ENCODE measurements around the gene TBC1D23. TPM values are rescaled to one million over a fixed set of nuclear protein-coding genes. Genes with fewer than 3 reads are reported as not detected.

TBC1D23 gene
- total RNA-seq, 2 donors from 2014 or later: 37.4 to 44.2 TPM

DNA sequence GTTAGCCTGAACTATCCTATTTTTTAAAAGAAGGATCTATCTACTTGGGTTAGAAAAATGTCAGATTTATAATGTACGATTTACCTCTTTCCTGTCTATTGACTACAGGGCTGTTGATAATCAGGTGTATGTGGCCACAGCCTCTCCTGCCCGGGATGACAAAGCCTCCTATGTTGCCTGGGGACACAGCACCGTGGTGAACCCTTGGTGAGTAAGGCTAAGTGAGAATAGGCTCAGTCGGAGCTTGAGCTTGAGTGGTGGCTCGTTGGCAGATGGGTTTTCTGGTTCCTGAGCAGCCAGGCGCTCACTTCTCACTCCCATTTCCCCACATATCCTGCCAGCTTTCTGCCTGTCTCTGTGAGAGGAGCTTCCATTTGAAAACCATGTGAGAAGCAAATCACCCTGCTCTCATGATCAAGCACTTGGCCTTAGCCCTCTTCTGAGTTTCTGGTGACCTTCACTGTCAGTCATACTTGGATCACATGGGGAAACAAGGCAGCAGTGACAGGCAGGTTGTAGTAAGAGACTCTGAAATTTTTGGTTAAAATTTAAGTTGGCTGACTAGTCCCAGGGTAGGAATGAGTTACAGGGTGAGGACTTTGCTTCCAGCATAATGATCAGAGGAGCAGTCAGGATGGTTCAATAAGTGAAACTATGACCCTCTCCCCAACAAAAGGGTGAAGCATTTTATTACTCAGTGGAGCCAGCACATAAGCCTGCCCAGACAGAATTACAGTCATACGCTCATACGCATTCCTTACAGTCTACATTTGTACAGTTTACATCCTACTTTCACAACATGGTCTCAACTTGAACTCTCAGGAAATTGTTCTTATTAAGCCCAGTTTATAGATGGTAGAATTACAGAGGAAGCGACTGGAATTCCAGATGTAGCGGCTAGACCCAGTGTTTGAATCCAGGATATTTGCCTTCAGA is 91.8 kb downstream of the TBC1D23 start:
- H3K9me3 ChIP-seq (ENCODE audit: control insufficient read depth, low read length, poor library complexity, severe bottlenecking): peaks cover 3% of the 10 kb centered on the region
- Mint-ChIP-seq H3K27me3 (no peaks in the 10 kb centered on the region), H3K4me3 (no peak overlapping the region), H3K36me3 (ENCODE audit: low read depth) (peaks cover 12% of the 10 kb centered on the region), H3K27ac (no peak overlapping the region), H3K4me1 (no peaks in the 10 kb centered on the region)
- no peak for ATAC-seq
- DNase-seq: no peak

DNA sequence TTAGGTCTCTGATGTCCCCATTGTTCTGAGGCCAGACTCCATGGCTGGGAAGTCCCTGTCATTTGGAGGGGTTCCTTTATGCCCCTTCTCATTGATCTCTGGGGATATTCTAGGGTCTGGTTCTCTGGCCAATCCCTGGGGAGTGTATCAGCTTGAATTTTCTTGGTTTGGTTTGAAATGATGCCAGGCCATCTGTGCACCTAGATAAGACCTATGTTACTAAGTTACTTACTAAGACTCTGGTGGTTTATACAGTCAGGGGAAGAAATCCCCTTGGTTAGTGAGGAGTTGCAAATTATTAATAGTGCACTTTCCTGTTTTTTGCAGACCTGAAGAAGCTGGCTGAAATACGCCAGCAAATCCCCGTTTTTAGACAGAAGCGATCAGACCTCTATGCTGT is 94.1 kb downstream of the TBC1D23 start:
- H3K27me3 Mint-ChIP-seq: no peaks in the 10 kb centered on the region
- H3K4me3 Mint-ChIP-seq: no peak overlapping the region
- ATAC-seq (no peak), DNase-seq (no peak)
- no peaks in the 10 kb centered on the region for H3K4me1 Mint-ChIP-seq
- peaks cover 6% of the 10 kb centered on the region for H3K36me3 Mint-ChIP-seq (ENCODE audit: low read depth)
- H3K27ac Mint-ChIP-seq: peak overlapping the region; percentile 24
- H3K9me3 ChIP-seq (ENCODE audit: control insufficient read depth, low read length, poor library complexity, severe bottlenecking): peaks cover 3% of the 10 kb centered on the region

DNA sequence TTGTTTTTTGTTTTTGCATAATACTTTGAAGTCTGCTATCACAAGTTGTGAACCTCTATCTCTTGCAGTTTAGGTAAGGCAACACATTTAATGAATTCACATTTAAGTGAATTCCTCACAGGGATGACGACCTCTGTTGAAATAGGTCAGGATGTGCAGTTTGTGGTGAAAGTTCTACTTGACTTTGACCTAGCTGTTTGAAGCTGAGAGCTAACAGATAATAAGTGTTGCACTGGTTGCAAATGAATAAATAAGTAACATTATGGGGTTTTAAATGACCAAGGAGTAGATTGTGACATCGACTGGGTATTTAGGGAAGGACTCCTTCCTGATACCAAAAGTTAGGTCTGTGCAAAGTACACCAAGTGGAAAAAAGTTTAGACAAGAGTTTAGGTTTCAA is 97.6 kb downstream of the TBC1D23 start:
- peaks cover 4% of the 10 kb centered on the region for H3K36me3 Mint-ChIP-seq (ENCODE audit: low read depth)
- H3K27me3 Mint-ChIP-seq: no peaks in the 10 kb centered on the region
- no peaks in the 10 kb centered on the region for H3K4me1 Mint-ChIP-seq
- H3K9me3 ChIP-seq (ENCODE audit: control insufficient read depth, low read length, poor library complexity, severe bottlenecking): no peaks in the 10 kb centered on the region
- no peak overlapping the region for H3K27ac Mint-ChIP-seq
- no peak overlapping the region for H3K4me3 Mint-ChIP-seq
- no peak for DNase-seq
- ATAC-seq: no peak

DNA sequence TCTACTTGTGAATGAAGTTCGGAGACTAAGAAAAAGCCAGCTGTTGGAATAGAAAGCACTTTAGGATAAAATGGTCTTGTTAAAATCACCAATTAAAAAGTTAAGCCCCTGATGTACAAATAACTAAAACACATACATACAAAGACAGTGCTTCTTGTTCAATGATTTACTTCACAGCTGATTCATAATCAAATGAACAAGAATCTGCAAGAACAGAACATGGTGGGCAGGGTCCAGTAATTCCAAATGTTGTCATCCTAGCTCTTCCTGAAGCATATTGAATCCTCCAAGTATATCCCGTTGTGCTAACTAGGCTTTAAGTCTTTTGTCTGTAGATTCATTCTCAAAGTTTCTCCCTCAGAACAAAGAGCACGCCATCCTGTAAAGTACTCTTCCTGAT is 98.2 kb downstream of the TBC1D23 start:
- DNase-seq: no peak
- Mint-ChIP-seq H3K27ac (no peak overlapping the region), H3K4me1 (no peaks in the 10 kb centered on the region), H3K27me3 (no peaks in the 10 kb centered on the region), H3K4me3 (no peak overlapping the region), H3K36me3 (ENCODE audit: low read depth) (peaks cover 4% of the 10 kb centered on the region)
- ATAC-seq: no peak
- H3K9me3 ChIP-seq (ENCODE audit: control insufficient read depth, low read length, poor library complexity, severe bottlenecking): no peaks in the 10 kb centered on the region

DNA sequence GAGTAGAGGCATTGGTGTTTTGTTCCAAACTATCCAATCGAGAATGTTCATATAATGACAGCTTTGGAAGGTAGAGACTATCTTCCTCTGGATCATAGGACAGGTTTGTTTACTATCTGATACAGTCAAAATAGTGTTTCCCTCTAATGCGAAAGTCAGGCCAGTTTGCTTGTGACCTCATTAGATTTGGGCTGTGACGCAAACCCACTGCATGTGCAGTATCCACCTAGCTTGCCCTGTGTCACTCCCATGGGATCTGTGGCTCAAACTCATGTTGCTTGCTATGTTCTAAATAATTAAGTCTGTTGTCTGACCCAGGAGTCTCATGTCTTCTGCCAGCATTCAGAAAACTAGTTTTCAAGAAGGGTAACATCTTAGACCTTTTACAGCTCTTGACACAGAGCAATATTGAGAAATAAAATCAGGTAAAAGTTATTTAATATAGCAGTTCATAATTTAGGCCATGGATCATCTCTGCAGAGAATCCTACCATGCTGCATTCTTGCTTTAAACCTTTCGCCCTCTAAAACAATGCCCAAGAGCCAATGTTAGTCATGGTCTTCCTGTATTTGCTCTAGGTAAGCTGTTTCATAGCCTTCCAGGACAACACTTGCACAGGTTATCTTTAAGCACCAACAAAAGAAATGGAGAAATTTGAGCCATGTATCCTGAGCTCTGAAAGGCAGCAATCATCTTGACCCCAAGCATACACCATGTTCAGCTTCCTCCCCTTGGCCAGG is 100.1 kb downstream of the TBC1D23 start:
- H3K36me3 Mint-ChIP-seq (ENCODE audit: low read depth): peaks cover 2% of the 10 kb centered on the region
- H3K27me3 Mint-ChIP-seq: no peaks in the 10 kb centered on the region
- no peaks in the 10 kb centered on the region for H3K9me3 ChIP-seq (ENCODE audit: control insufficient read depth, low read length, poor library complexity, severe bottlenecking)
- ATAC-seq: no peak
- no peak for DNase-seq
- no peak overlapping the region for H3K27ac Mint-ChIP-seq
- no peaks in the 10 kb centered on the region for H3K4me1 Mint-ChIP-seq
- H3K4me3 Mint-ChIP-seq: no peak overlapping the region

DNA sequence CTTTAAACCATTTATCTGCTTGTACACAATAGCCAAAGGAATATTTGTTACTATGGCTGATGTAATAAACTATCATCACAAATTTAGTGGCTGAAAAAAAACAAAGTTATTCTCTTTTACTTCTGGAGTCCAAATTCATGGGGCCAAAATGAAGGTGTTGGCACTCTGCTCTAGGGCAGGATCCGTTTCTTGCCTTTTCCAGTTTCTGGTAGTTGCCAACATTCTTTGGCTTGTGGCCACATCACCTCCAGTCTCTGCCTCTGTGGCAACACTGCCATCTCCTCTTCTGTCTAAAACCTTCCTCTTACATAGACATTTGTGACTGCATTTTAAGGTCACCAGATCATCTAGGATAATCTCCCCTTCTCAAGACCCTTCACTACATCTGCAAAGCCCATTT is 101.1 kb downstream of the TBC1D23 start:
- peaks cover 2% of the 10 kb centered on the region for H3K4me1 Mint-ChIP-seq
- no peak for DNase-seq
- H3K36me3 Mint-ChIP-seq (ENCODE audit: low read depth): peaks cover 5% of the 10 kb centered on the region
- no peaks in the 10 kb centered on the region for H3K27me3 Mint-ChIP-seq
- H3K27ac Mint-ChIP-seq: no peak overlapping the region
- no peaks in the 10 kb centered on the region for H3K9me3 ChIP-seq (ENCODE audit: control insufficient read depth, low read length, poor library complexity, severe bottlenecking)
- no peak for ATAC-seq
- H3K4me3 Mint-ChIP-seq: no peak overlapping the region

DNA sequence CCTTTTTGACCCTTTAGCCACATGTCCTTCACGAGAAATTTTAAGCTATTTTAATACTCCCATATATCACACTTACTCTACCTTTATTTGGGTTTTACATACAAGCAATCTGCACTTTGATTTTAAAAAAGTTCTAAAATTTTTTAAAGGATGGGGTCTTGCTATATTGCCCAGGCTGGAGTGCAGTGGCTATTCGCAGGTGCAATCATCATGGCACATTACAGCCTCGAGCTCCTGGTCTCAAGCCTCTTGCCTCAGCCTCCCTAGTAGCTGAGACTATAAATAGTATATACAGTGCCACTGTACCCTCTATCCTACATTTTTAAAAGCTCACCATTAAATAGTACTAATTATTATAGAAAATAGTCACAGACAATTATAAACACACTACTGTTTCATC is 103.6 kb downstream of the TBC1D23 start:
- H3K36me3 Mint-ChIP-seq (ENCODE audit: low read depth): peaks cover 5% of the 10 kb centered on the region
- no peaks in the 10 kb centered on the region for H3K9me3 ChIP-seq (ENCODE audit: control insufficient read depth, low read length, poor library complexity, severe bottlenecking)
- peaks cover 2% of the 10 kb centered on the region for H3K4me1 Mint-ChIP-seq
- H3K27ac Mint-ChIP-seq: no peak overlapping the region
- H3K4me3 Mint-ChIP-seq: no peak overlapping the region
- H3K27me3 Mint-ChIP-seq: no peaks in the 10 kb centered on the region
- ATAC-seq: no peak
- no peak for DNase-seq

DNA sequence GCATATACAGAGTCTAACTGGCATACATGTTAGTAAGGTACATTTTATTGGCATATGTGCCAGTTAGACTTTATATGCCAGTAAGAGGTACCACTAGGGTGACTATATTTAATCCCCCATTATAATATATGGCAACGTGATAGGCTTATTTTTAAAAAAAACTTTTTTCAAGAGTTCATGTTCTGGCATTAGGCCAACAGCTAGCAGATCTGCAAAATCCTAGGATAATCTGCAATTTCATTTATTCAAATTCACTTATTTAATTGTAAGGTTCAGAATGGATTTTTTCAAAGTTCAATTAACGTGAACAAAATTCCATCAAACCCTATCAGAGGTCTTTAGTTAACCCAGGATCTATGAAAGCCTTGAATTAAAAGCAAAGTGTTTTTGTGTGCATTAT is 105.6 kb downstream of the TBC1D23 start:
- H3K27ac Mint-ChIP-seq: peak overlapping the region; percentile 14

DNA sequence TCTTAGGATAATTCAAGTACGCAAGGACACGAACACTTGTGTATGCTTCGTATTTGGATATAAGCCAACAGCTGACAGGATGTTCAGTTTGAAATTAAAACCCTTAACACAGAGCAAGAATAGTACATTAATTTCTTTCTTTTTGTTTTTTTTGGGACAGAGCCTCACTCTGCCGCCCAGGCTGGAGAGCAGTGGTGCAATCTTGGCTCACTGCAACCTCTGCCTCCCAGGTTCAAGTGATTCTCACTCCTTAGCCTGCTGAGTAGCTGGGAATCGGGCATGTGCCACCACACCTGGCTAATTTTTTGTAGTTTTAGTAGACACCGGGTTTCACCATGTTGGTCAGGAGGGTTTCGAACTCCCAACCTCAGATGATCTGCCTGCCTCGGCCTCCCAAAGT is 107.6 kb downstream of the TBC1D23 start:
- H3K4me1 Mint-ChIP-seq: peaks cover 2% of the 10 kb centered on the region
- no peak for ATAC-seq
- H3K36me3 Mint-ChIP-seq (ENCODE audit: low read depth): peaks cover 3% of the 10 kb centered on the region

More for the DNA sequence above, 105.6 kb downstream of the TBC1D23 start:
- no peak for DNase-seq
- ATAC-seq: no peak
- no peaks in the 10 kb centered on the region for H3K27me3 Mint-ChIP-seq
- H3K9me3 ChIP-seq (ENCODE audit: control insufficient read depth, low read length, poor library complexity, severe bottlenecking): no peaks in the 10 kb centered on the region
- peaks cover 2% of the 10 kb centered on the region for H3K4me1 Mint-ChIP-seq
- H3K36me3 Mint-ChIP-seq (ENCODE audit: low read depth): peaks cover 5% of the 10 kb centered on the region
- no peak overlapping the region for H3K4me3 Mint-ChIP-seq

DNA sequence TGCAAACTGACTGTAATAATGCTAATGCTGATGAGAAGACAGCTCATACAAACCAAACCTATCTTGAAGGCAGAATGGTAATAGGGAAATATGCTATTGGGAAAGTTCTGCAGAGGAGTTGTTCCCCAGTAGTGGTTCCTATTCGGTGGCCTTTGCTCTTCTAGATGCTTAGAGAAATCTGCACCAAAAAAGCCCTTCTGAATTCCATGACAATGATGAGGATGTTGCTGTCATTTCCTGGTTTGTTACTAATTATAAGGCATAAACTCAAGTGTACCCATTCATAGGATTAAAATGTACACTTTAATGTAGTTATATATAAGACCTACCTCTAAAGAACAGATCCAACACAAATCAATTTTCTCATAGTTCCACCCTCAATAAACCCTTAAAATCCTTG is 110.0 kb downstream of the TBC1D23 start:
- Mint-ChIP-seq H3K27ac (no peak overlapping the region), H3K4me1 (peaks cover 2% of the 10 kb centered on the region), H3K4me3 (no peak overlapping the region), H3K27me3 (no peaks in the 10 kb centered on the region), H3K36me3 (ENCODE audit: low read depth) (peaks cover 3% of the 10 kb centered on the region)
- ATAC-seq (no peak), DNase-seq (no peak)
- H3K9me3 ChIP-seq (ENCODE audit: control insufficient read depth, low read length, poor library complexity, severe bottlenecking): no peaks in the 10 kb centered on the region

More for the DNA sequence above, 107.6 kb downstream of the TBC1D23 start:
- no peaks in the 10 kb centered on the region for H3K9me3 ChIP-seq (ENCODE audit: control insufficient read depth, low read length, poor library complexity, severe bottlenecking)
- DNase-seq: no peak
- no peak overlapping the region for H3K4me3 Mint-ChIP-seq
- no peak overlapping the region for H3K27ac Mint-ChIP-seq
- H3K27me3 Mint-ChIP-seq: no peaks in the 10 kb centered on the region

DNA sequence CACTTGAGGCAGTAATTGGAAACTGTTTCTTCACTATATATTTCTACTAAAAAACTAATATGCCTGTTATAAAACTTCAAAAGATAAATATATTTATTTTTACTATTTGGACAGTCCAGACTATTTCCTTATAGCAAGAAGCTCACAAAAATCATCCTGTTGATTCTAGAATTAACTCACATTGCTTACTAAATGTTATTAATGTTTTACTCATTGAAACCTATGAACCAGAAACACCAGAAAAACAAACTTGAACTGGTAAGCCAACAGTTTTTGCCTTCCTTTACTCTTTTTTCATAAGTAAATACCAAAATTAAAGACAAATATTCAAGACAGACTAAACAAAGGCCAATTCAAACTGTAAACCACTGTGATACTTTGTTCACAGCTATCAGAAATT is 113.7 kb downstream of the TBC1D23 start:
- no peak for ATAC-seq
- no peaks in the 10 kb centered on the region for H3K27me3 Mint-ChIP-seq
- no peak overlapping the region for H3K4me3 Mint-ChIP-seq
- no peaks in the 10 kb centered on the region for H3K9me3 ChIP-seq (ENCODE audit: control insufficient read depth, low read length, poor library complexity, severe bottlenecking)
- no peak for DNase-seq
- no peaks in the 10 kb centered on the region for H3K36me3 Mint-ChIP-seq (ENCODE audit: low read depth)
- no peak overlapping the region for H3K27ac Mint-ChIP-seq
- H3K4me1 Mint-ChIP-seq: no peaks in the 10 kb centered on the region

Data from T-helper 17 cell (primary cell).